Measurements from ENCODE around the gene NCBP3. TPM values are rescaled to one million over a fixed set of nuclear protein-coding genes. Genes with fewer than 3 reads are reported as not detected.

The NCBP3 gene
- total and polyA plus RNA-seq, 11 donors = 10.4 to 26.4 (median 20.2) TPM

DNA sequence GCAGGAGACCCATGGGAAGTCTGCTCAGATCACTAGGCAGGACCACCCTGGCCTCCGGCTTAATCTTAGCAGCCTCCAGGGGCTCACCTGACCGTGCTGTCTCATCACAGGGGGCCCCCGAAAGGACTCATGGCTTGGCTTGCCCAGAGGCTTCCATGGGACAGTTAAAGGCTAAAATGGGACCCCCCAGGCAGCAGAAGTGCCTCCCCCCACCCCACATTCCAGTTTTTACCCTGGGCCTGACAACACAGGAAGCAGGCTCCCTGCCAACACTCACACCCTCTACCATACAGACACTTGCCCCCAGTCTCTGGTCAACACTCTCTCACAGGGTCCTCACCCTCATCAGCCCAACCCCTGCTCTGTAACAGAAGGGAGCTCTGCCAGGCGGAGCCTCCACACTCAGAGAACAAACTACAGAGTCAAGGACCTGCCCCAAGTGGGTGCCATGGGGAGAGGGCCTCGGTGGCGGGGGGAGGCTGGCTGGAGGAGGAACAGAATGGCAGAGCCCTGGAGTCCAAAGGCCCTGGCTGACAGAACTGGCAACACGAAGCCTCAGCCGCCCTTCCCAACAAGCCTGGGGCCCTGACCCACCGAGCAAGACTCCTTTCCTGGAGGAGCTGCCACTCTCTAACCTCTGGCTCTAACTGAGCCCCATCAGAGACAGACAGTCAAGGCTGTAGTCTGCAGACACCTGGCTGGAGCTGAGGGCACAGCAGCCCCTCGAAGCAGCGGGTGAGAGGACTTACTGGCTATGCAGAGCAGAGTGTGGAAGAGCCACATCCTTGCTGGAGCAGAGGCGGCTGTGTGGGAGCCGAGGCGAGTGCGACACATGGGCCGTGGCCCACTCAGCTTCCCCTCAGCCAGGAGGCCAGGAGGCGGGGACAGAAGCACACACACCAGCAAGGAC is 45.4 kb downstream of the NCBP3 start, which contains the start of gene ITGAE:
ITGAE (minus strand) TSS at position 827 of the 910 bp plus-strand sequence; CDS start at position 783, 44 bp downstream.
- Histone ChIP-seq H3K36me3 (peaks cover 0 to 6% (median 0%) of the 10 kb centered on the region in 9 donors), H3K27me3 (no peaks in the 10 kb centered on the region), H3K4me1 (peaks cover 0 to 38% (median 0%) of the 10 kb centered on the region in 12 donors), H3K27ac (peak within 1 kb of the TSS in 2 of 12 donors; percentile 69 to 78), H3K9me3 (no peaks in the 10 kb centered on the region), H3K4me3 (no peak within 1 kb of the TSS)
- ATAC-seq (no peak), DNase-seq (no peak)
- WGBS, 4 donors = 72 to 84% (median 76%) methylated on average over 10 to 17 of the region's 17 CpGs
- intact Hi-C loops (cut with DNase I) = no loop called here
- TF ChIP-seq POLR2A (IDR thresholded peaks at IDR 0.05) = no peak
- TF ChIP-seq, protein P1, sequence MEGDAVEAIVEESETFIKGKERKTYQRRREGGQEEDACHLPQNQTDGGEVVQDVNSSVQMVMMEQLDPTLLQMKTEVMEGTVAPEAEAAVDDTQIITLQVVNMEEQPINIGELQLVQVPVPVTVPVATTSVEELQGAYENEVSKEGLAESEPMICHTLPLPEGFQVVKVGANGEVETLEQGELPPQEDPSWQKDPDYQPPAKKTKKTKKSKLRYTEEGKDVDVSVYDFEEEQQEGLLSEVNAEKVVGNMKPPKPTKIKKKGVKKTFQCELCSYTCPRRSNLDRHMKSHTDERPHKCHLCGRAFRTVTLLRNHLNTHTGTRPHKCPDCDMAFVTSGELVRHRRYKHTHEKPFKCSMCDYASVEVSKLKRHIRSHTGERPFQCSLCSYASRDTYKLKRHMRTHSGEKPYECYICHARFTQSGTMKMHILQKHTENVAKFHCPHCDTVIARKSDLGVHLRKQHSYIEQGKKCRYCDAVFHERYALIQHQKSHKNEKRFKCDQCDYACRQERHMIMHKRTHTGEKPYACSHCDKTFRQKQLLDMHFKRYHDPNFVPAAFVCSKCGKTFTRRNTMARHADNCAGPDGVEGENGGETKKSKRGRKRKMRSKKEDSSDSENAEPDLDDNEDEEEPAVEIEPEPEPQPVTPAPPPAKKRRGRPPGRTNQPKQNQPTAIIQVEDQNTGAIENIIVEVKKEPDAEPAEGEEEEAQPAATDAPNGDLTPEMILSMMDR (IDR thresholded peaks at IDR 0.05) = no peak

- Histone ChIP-seq H3K36me3 (peaks cover 0 to 6% (median 0%) of the 10 kb centered on the region in 9 donors), H3K27ac (no peak overlapping the region), H3K4me3 (no peak overlapping the region), H3K27me3 (no peaks in the 10 kb centered on the region), H3K9me3 (no peaks in the 10 kb centered on the region), H3K4me1 (peaks cover 0 to 38% (median 0%) of the 10 kb centered on the region in 12 donors)
- DNase-seq = no peak
- WGBS, 4 donors = 86 to 89% (median 89%) methylated on average over 12 of the region's 12 CpGs
- intact Hi-C loops (cut with DNase I) = no loop called here
- TF ChIP-seq POLR2A (IDR thresholded peaks at IDR 0.05) = no peak
- TF ChIP-seq, protein P1 (IDR thresholded peaks at IDR 0.05) = no peak
- no peak for ATAC-seq
Measured at GRCh38 chr17:3799181-3799945, 46.7 kb downstream of the NCBP3 start.

GRCh38 chr17:3798273-3799180 is 47.5 kb downstream of the NCBP3 start:
- intact Hi-C loops (cut with DNase I) = no loop called here

More at GRCh38 chr17:3798273-3799180, 47.5 kb downstream of the NCBP3 start:
- no peaks in the 10 kb centered on the region for H3K9me3 ChIP-seq
- no peaks in the 10 kb centered on the region for H3K27me3 ChIP-seq
- WGBS, 4 donors = 83 to 91% (median 85%) methylated on average over 14 to 15 of the region's 15 CpGs
- TF ChIP-seq POLR2A (IDR thresholded peaks at IDR 0.05) = no peak
- TF ChIP-seq, protein P1 (IDR thresholded peaks at IDR 0.05) = no peak
- DNase-seq = no peak
- no peak overlapping the region for H3K27ac ChIP-seq
- peaks cover 0 to 31% (median 0%) of the 10 kb centered on the region in 12 donors for H3K4me1 ChIP-seq
- H3K4me3 ChIP-seq = no peak overlapping the region
- H3K36me3 ChIP-seq = peaks cover 0 to 6% (median 0%) of the 10 kb centered on the region in 9 donors
- ATAC-seq = peak in 3 of 4 donors; percentile 40 to 61 (median 50)
